Upper lobe of left lung (tissue), 6 donors: ENCODE measurements around the gene GP1BA. TPM values are rescaled to one million over a fixed set of nuclear protein-coding genes. Genes with fewer than 3 reads are reported as not detected.

ENCODE experiments used
- ATAC-seq, 2 donors: fragments of 200-7000 bp; cut with Tn5 transposase; one replicate each; pipeline ENCODE4 v1.9.1; 2022; ENCODE audit warnings: mild to moderate bottlenecking in 2 of 2, moderate library complexity in 2 of 2; ENCODE audit not compliant: low FRiP score in 2 of 2
- DNase-seq, 2 donors: peaks; one replicate each; pipeline ENCODE4 v3.0.0-alpha.2; 2019 to 2020
- H3K27ac ChIP-seq, 4 donors: fragments of 200-600 bp; sonication (generic); one replicate each; pipeline ENCODE4 v1.5.1; 2016 to 2019
- H3K27me3 ChIP-seq, 4 donors: fragments of 200-600 bp; sonication (generic); one replicate each; pipeline ENCODE4 v1.5.1; 2017 to 2019
- H3K36me3 ChIP-seq, 4 donors: fragments of 200-600 bp; sonication (generic); one replicate each; pipeline ENCODE4 v1.5.1; 2016 to 2019
- H3K4me1 ChIP-seq, 4 donors: fragments of 200-600 bp; sonication (generic); one replicate each; pipeline ENCODE4 v1.5.1; 2018 to 2019
- H3K4me3 ChIP-seq, 4 donors: fragments of 200-600 bp; sonication (generic); one replicate each; pipeline ENCODE4 v1.5.1; 2017 to 2019; ENCODE audit warnings: mild to moderate bottlenecking in 2 of 4, moderate library complexity in 1 of 4
- H3K9me3 ChIP-seq, 4 donors: fragments of 200-600 bp; sonication (generic); one replicate each; pipeline ENCODE4 v1.5.1; 2018 to 2019
- EP300 ChIP-seq, 4 donors: sonication (generic); formaldehyde crosslinking; IDR thresholded peaks; one replicate each; pipeline ENCODE4 v1.5.1; 2017; ENCODE audit warnings: antibody characterized with exemption in 4 of 4, control low read depth in 2 of 4
- POLR2A ChIP-seq, 4 donors: fragments of 450-650 bp; IDR thresholded peaks; one replicate each; pipeline ENCODE4 v1.5.1; 2016 to 2017; ENCODE audit warnings: antibody characterized with exemption in 4 of 4, mild to moderate bottlenecking in 2 of 4
- POLR2AphosphoS5 ChIP-seq, 2 donors: sonication (generic); formaldehyde crosslinking; IDR thresholded peaks; one replicate each; pipeline ENCODE4 v1.5.1; 2017; ENCODE audit warnings: antibody characterized with exemption in 2 of 2
- WGBS, 2 donors: methylation state at CpG; one replicate each; pipeline ENCODE4 v1.1.5; 2017 to 2018; 5-methylcytosine and 5-hydroxymethylcytosine counted together
- total RNA-seq, 6 donors: library from RNA; depleted of rRNA in 4 of 6; stranded (reverse); fragments of >200 nt in 4 of 6; gene quantifications; one replicate each; pipeline versions ENCODE4 v1.1.0 to v1.2.1, GENCODE V29; 2016 to 2021
- TF ChIP-seq, protein P1 (sequence below), 6 experiments: fragments of 450-650 bp in 4 of 6; fragments of 200-600 bp in 2 of 6; sonication (generic) in 2 of 6; IDR thresholded peaks; one replicate each; pipeline ENCODE4 v1.5.1; 2016 to 2019; ENCODE audit warnings: antibody characterized with exemption in 6 of 6
- donor health status: DM: no; HTN: no; CAD: no; lungs with moderate emphysema.
- donor health status: DM: no; HTN: yes; CAD: no; lungs with severe emphysema.

The GP1BA gene
- total RNA-seq, 6 donors from 2014 or later = 0.23 to 1.4 (median 0.59) TPM; not detected in 1

DNA sequence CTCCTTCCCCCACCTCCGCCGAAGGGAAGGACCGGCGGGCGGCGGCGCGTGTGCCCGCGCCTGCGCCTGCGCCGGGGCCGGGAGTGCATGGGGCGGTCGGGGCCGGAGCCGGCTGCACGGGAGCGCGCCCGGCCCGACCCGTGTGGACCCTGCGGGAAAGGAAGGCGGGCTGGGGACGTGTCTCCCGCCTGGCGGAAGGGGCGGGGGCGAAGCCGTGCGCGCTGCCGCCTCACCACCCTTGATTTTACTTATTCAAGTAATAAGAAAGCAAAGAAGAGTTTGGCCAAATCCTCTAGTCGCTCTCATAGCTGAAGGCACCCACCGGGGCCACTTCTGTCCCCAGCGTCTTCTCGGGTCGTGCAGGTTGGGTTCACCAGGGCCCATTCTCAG is 16.8 kb downstream of the GP1BA start:
- TF ChIP-seq EP300 (IDR thresholded peaks at IDR 0.05) = no peak
- TF ChIP-seq POLR2AphosphoS5 (IDR thresholded peaks at IDR 0.05) = peak in 1 of 2 donors; percentile 59
- TF ChIP-seq POLR2A (IDR thresholded peaks at IDR 0.05) = peak in 3 of 4 donors; percentile 11 to 72 (median 38)
- TF ChIP-seq, protein P1, sequence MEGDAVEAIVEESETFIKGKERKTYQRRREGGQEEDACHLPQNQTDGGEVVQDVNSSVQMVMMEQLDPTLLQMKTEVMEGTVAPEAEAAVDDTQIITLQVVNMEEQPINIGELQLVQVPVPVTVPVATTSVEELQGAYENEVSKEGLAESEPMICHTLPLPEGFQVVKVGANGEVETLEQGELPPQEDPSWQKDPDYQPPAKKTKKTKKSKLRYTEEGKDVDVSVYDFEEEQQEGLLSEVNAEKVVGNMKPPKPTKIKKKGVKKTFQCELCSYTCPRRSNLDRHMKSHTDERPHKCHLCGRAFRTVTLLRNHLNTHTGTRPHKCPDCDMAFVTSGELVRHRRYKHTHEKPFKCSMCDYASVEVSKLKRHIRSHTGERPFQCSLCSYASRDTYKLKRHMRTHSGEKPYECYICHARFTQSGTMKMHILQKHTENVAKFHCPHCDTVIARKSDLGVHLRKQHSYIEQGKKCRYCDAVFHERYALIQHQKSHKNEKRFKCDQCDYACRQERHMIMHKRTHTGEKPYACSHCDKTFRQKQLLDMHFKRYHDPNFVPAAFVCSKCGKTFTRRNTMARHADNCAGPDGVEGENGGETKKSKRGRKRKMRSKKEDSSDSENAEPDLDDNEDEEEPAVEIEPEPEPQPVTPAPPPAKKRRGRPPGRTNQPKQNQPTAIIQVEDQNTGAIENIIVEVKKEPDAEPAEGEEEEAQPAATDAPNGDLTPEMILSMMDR (IDR thresholded peaks at IDR 0.05) = peak in 2 of 6 experiments; percentile 13 to 16
- H3K36me3 ChIP-seq = peaks cover 2 to 26% (median 20%) of the 10 kb centered on the region in 4 donors
- H3K4me1 ChIP-seq = peaks cover 40 to 52% (median 46%) of the 10 kb centered on the region in 4 donors
- H3K9me3 ChIP-seq = no peaks in the 10 kb centered on the region
- no peaks in the 10 kb centered on the region for H3K27me3 ChIP-seq
- ATAC-seq (peak; percentile 87), DNase-seq (peak; percentile 88 to 97)
- peak overlapping the region; percentile 97 to 100 (median 98) for H3K27ac ChIP-seq
- peak overlapping the region; percentile 49 to 100 (median 96) for H3K4me3 ChIP-seq
- 0 to 1% methylated on average over 29 to 38 of the region's 40 CpGs for WGBS, 2 donors

DNA sequence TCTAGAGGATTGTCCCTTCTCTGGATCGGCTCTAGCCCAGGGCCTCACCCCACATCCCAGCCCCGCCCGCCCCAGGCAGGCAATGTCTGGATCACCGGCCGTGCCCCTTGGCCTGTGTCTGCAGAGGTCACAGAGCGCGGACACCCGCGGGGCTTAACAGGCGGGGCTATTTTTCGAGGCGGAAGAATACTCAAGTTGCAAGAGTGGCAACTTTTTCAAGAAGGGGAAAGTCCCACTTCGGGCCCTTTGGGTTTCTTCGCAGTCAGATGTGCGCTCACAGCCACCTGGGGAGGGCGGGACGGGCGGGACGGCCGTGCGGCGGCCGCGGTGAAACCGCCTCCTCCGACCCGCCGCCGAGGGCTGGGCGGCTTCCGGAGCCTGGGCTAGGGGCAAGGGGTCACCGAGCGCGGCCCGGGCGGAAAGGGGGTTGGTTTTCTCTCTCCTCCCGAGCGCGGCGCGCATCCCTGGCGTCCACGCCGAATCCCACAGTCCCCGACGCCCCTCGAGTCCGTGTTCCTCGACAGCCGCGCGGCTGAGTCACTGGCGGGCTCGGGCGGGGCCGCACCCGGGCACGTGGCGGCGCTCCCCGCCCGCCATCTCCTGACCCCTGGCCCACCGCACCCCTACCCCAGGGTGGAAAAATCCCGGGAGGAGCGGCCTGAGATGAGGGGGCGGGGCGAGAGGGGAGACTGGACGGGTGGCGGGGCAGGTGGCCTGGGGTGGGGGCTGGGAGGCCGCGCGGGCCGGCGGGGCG is 17.4 kb downstream of the GP1BA start:
- peak in 1 of 4 donors; percentile 55 for TF ChIP-seq POLR2A (IDR thresholded peaks at IDR 0.05)
- TF ChIP-seq POLR2AphosphoS5 (IDR thresholded peaks at IDR 0.05) = peak; percentile 6 to 51
- TF ChIP-seq, protein P1 (IDR thresholded peaks at IDR 0.05) = peak in 2 of 6 experiments; percentile 16 to 17
- no peak for TF ChIP-seq EP300 (IDR thresholded peaks at IDR 0.05)
- WGBS, 2 donors = 0 to 3% methylated on average over 5 to 18 of the region's 75 CpGs
- Histone ChIP-seq H3K4me3 (peak overlapping the region; percentile 49 to 100 (median 96)), H3K4me1 (peaks cover 35 to 47% (median 41%) of the 10 kb centered on the region in 4 donors), H3K36me3 (peaks cover 2 to 20% (median 15%) of the 10 kb centered on the region in 4 donors), H3K9me3 (no peaks in the 10 kb centered on the region), H3K27me3 (no peaks in the 10 kb centered on the region), H3K27ac (peak overlapping the region; percentile 97 to 100 (median 98))
- DNase-seq (peak; percentile 89 to 94), ATAC-seq (peak; percentile 35 to 72)

DNA sequence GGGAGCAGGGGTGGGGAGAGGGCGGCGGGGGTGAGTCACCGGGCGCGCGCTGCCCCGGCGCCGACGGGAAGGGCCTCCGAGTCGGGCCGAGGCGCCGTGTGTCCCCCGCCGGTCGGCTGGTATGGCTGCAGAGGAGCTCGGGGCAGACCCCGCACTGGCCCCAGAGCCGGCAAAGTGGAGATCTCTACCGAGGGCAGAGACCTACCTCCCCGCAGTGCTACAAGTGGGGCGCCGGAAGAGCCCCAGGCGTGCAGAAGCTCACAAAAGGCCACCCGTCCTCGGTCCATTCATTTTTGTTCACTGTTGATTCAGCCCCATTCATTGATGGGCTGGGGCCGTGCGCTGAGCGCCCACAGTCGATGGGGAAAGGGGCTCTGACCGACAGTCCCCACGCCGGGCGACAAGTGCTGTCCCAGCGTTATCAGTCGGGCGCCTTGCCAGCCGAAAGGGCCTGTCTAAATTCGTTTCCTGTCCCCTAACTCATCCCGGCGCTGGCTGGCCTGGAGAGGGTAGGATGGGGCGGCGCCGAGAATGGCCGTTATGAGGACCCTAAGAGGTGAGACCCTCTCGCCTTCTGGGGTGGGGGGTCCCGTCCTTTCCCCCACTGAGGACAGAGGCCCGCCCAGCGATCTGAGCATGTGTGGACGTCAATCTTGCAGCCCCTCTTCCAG is 18.1 kb downstream of the GP1BA start:
- H3K9me3 ChIP-seq = no peaks in the 10 kb centered on the region
- H3K36me3 ChIP-seq = peaks cover 0 to 13% (median 10%) of the 10 kb centered on the region in 4 donors
- peak overlapping the region; percentile 49 to 100 (median 96) for H3K4me3 ChIP-seq
- ATAC-seq (peak; percentile 19 to 58), DNase-seq (peak; percentile 59 to 93)
- WGBS, 2 donors = 3 to 17% methylated on average over 7 to 38 of the region's 52 CpGs
- peaks cover 27 to 39% (median 34%) of the 10 kb centered on the region in 4 donors for H3K4me1 ChIP-seq
- TF ChIP-seq, protein P1 (IDR thresholded peaks at IDR 0.05) = no peak
- TF ChIP-seq POLR2A (IDR thresholded peaks at IDR 0.05) (no peak), POLR2AphosphoS5 (IDR thresholded peaks at IDR 0.05) (no peak), EP300 (IDR thresholded peaks at IDR 0.05) (no peak)
- H3K27ac ChIP-seq = peak overlapping the region; percentile 97 to 100 (median 98)
- no peaks in the 10 kb centered on the region for H3K27me3 ChIP-seq

DNA sequence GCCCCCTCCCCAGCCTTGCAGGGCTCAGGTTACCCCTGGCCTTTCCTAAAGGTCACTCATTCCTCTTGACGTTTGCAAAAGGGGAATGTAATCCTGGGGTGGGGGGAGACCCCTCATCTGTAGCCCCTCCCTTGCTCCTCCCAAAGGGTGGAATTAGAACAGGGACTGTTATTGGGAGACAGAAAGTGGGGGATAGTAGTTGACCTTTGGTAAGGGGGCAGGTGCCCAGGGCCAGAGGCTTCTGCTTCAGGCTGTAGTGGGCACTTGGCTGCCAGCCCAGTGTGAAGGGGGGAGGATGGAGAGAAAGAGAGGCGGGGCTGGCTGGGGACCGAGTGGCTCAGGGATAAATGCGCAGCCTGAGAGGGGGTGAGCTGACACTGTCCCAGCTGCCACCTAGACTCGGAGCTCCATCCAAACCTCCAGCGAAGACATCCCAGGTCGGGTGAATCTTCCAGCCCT is 18.7 kb downstream of the GP1BA start, which contains the start of gene ENO3:
Gene ENO3 (plus strand): TSS at position 374 of the 459 bp plus-strand sequence. CDS start 711 bp downstream, outside the sequence.
- WGBS, 2 donors = 32 to 37% methylated on average over 7 of the region's 7 CpGs
- ATAC-seq = no peak
- Histone ChIP-seq H3K27ac (peak within 1 kb of the TSS; percentile 97 to 100 (median 98)), H3K4me3 (peak within 1 kb of the TSS; percentile 49 to 100 (median 96)), H3K27me3 (no peaks in the 10 kb centered on the region), H3K36me3 (peaks cover 0 to 8% (median 5%) of the 10 kb centered on the region in 4 donors), H3K4me1 (peaks cover 22 to 34% (median 28%) of the 10 kb centered on the region in 4 donors), H3K9me3 (no peaks in the 10 kb centered on the region)
- DNase-seq = no peak
- no peak for TF ChIP-seq POLR2A (IDR thresholded peaks at IDR 0.05)
- TF ChIP-seq EP300 (IDR thresholded peaks at IDR 0.05) = no peak
- TF ChIP-seq, protein P1 (IDR thresholded peaks at IDR 0.05) = no peak
- no peak for TF ChIP-seq POLR2AphosphoS5 (IDR thresholded peaks at IDR 0.05)
